Stimulated activated CD8-positive, alpha-beta memory T cell treated with anti-CD3 and anti-CD28 coated beads, Interleukin-15, amount 100 ng/mL, for 24 hours (primary cell): ENCODE data around the gene GHRL.

ENCODE experiments used
- DNase-seq: peaks from one replicate; pipeline ENCODE4 v3.0.0-alpha.2; 2020; ENCODE audit warnings: low read depth

The GHRL gene

DNA sequence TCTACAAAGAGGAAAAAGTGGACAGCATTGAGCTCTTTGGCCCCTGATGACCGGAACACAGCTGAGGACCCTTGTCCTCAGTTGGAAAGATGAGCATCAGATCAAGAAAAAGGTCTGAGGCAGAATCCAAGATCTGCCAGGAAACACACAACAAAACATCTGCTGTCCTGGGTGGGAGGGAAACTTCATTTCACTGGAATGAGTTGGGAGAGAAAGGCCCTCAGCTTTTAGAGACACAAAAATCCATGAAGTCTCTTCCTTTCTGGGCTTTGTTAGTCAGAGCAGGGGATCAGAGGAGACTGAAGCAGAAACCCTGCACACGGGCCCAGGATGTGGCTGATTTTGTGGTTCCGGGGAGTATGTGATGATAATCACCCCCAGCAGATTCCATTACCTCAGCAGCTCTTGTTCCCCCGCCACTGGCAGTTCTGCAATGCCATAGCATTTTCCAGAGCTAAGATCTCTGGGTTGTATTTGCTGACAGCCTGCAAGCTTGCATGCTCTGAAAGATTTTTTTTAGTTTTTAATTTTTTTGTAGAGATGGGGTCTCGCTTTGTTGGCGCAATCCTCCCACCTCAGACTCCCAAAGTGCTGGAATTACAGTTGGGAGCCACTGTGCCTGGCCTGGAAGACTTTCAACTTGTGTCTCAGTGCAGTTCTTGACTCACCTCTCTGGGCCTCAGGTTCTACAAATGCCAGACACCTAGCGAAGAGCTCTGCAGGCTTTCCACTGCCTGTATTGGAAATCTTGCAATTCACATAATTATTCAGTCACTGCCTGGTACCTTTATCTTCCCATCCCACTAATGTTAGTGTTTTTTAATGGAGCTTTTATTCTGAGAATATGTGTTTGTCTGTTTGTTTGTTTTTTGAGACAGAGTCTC, 50.3 kb downstream of the GHRL start:
- DNase-seq, result peak; percentile 23

DNA sequence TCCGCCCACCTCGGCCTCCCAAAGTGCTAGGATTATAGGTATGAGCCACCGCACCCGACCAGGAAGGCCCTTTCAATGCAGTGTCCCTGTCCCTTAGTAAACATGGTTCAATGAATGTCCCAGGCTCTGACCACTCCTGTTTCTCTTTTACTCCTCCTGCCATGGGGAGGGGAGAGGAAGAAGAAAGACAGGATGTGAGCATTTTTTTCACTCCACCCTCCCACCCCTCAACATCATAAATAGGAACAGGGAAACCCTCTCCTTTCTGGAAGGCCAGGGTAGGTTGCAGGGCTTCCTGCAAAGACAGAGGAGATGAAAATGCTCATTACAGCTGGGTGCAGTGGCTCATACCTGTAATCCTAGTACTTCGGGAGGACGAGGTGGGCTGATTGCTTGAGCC, 51.9 kb downstream of the GHRL start:
- DNase-seq, result no peak

DNA sequence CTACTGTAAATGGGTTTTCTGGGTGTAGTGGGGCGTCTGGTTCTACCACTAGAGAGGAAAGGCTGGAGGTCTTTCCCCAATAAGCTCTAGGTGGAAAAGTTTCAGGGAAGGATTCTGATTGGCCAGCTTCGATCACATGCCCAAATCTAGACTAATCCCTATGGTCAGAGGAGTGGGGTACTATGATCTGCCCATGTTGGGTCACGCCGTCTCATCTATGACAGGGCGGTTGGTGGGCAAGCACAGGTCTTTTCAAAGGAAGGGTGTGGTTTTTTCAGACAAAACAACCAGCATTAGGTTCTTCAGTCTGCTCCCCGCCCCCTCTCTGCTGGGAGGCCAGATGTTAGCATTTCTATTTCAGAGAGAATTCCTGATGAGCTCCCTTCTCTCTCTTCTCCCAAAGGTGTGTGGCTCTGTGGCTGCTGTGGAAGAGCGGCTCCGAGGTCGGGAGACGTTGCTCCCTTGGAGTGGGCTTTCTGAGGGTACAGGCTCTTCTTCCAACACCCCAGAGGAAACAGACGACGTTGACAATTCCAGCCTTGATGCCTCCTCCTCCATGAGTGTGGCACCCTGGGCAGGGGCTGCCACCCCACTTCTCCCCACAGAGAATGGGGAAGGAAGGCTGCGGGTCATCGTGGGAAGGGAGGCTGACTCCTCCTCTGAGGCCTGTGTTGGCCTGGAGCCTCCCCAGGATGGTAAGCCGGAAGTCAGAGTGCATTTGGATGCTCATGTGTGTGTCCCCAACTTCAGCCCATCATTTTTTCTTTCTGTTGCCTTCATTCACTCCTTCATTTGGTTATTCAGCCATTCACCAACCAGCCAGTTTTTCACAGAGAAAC, 54.2 kb downstream of the GHRL start:
- no peak for DNase-seq
